WERI-Rb-1 (cell line): ENCODE results near the gene DNAJC21.
"Not testable (repeated sequence)": the region's sequence is repeated elsewhere in the genome, so short reads cannot be mapped to it uniquely, and the experiment has no call there.

ENCODE experiments used
- DNase-seq: peaks from one replicate; pipeline ENCODE4 v3.0.0-alpha.2; 2020
- H3K27ac ChIP-seq: fragments of 250-450 bp; sonication (Bioruptor Pico); 2 replicates; pipeline ENCODE4 v1.5.1; 2020; ENCODE audit warnings: mild to moderate bottlenecking, moderate library complexity
- H3K27me3 ChIP-seq: fragments of 250-450 bp; sonication (Bioruptor Pico); 2 replicates; pipeline ENCODE4 v1.5.1; 2021; ENCODE audit warnings: mild to moderate bottlenecking, low read depth, moderate library complexity; ENCODE audit not compliant: insufficient read depth, severe bottlenecking
- H3K36me3 ChIP-seq: fragments of 250-450 bp; sonication (Bioruptor Pico); 2 replicates; pipeline ENCODE4 v1.5.1; 2020; ENCODE audit warnings: mild to moderate bottlenecking, moderate library complexity
- H3K4me3 ChIP-seq: 2 replicates; pipeline ENCODE4 v1.5.1; 2011; ENCODE audit warnings: low read depth, mild to moderate bottlenecking, control low read depth, low read length
- H3K9me3 ChIP-seq: fragments of 250-450 bp; sonication (Bioruptor Pico); 2 replicates; pipeline ENCODE4 v1.5.1; 2021; ENCODE audit warnings: mild to moderate bottlenecking, moderate library complexity; ENCODE audit not compliant: severe bottlenecking
- CTCF ChIP-seq: IDR thresholded peaks from 2 replicates; pipeline ENCODE4 v1.5.1; 2011; ENCODE audit warnings: low read depth, mild to moderate bottlenecking, control low read depth, inconsistent platforms, low read length

Gene DNAJC21

DNA sequence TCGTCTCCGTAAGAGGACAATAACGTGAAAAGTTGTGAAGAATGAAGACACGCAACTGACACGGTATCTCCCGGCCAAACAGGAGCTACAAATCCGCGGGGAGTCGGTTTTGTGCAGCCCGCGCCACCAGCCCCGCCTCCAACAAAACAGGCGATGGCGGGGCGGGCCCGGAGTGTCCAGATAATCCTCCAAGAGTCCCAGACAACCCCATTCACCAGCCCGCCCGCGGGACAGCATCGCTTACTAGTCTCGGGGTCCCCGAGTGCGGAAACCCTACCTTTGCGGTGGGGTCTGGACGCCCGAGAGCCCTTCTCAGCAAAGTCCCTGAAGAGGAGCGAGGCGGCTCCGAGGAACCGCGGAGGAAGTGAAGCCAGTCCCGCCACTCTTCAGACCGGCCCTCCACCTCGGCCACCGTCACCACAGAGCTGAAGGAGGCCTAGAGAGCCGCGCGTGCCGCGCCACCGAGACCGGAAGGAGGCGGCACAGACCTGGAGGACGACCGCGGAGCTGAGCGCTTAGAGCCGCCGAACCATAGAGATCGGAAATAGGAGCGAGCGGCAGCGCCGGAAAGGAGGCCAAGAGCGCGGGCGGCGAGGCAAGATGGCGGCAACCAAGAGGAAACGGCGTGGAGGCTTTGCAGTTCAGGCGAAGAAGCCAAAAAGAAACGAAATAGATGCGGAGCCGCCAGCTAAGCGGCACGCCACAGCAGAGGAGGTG lies 14.1 kb upstream of the DNAJC21 start, which contains the start of the genes BRIX1 and RAD1:
BRIX1 (plus strand) TSS at position 573 of the 717 bp plus-strand sequence; CDS start at position 601, 28 bp downstream.
RAD1 (minus strand) TSS at position 366 of the 717 bp plus-strand sequence. CDS start 612 bp downstream, outside the sequence.
- no peak for TF ChIP-seq CTCF
- peak within 1 kb of the TSS; percentile 98 for H3K4me3 ChIP-seq
- H3K9me3 ChIP-seq = no peaks in the 10 kb centered on the region
- H3K27ac ChIP-seq = peak within 1 kb of the TSS; percentile 97
- peaks cover 67% of the 10 kb centered on the region for H3K36me3 ChIP-seq
- H3K27me3 ChIP-seq = no peaks in the 10 kb centered on the region
- DNase-seq = peak; percentile 98

DNA sequence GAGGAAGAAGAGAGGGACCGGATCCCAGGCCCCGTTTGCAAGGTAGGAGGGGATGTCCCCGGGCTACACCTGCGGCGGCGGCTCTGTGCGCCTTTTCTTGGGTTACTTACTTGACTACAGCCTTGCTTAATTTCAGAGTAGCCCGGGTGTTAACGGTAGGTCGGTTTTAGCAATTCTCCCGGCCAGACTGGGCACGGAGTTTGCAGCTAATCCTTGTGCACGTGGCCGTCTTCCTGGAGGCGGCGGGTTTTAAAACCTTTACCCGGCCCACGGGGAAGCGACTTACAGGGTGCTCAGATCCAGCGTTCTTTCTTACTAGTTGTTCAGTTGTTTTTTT lies 13.5 kb upstream of the DNAJC21 start:
- DNase-seq = peak; percentile 21
- Histone ChIP-seq H3K36me3 (peaks cover 66% of the 10 kb centered on the region), H3K27ac (peak overlapping the region; percentile 97), H3K27me3 (no peaks in the 10 kb centered on the region), H3K4me3 (peak overlapping the region; percentile 98), H3K9me3 (no peaks in the 10 kb centered on the region)
- TF ChIP-seq CTCF = no peak

GRCh38 chr5:34916518-34916917 lies 12.8 kb upstream of the DNAJC21 start:
- Histone ChIP-seq H3K36me3 (peaks cover 66% of the 10 kb centered on the region), H3K27ac (peak overlapping the region; percentile 97)
- no peak for TF ChIP-seq CTCF

DNA sequence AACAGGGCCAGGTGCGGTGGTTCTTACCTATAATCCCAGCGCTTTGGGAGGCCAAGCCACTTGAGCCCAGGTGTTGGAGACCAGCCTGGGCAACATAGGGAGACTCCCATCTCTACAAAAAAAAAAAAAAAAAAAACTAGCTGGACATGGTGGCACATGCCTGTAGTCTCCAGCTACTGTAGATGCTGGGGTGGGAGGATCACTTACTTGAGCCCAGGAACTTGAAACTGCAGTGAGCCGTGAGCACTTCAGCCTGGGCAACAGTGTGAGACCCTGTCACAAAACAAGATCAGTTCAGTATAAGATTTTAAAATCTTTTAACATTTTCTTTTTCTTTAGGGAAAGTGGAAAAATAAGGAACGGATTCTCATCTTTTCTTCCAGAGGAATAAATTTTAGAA lies 11.3 kb upstream of the DNAJC21 start:
- no peak for TF ChIP-seq CTCF
- no peak overlapping the region for H3K4me3 ChIP-seq
- peaks cover 66% of the 10 kb centered on the region for H3K36me3 ChIP-seq
- no peak for DNase-seq
- no peak overlapping the region for H3K27ac ChIP-seq
- no peaks in the 10 kb centered on the region for H3K27me3 ChIP-seq
- H3K9me3 ChIP-seq = no peaks in the 10 kb centered on the region

More at GRCh38 chr5:34916518-34916917, 12.8 kb upstream of the DNAJC21 start:
- Histone ChIP-seq H3K4me3 (peak overlapping the region; percentile 98), H3K9me3 (no peaks in the 10 kb centered on the region), H3K27me3 (no peaks in the 10 kb centered on the region)
- no peak for DNase-seq

DNA sequence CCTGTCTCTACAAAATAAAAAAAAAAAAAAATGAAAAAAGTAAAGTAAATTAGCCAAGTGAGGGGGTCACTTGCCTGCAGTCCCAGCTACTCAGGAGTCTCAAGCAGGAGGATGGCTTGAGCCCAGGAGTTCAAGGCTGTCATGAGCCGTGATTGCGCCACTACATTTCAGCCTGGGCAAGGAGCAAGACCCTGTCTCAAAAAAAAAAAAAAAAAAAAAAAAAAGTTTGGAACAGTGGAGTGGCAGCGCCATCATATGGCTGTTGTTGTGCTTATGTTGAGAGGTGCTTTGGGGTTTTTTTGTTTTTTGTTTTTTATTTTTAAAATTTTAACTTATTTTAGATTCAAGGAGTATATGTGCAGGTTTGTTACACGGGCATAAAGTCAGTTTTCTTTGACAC lies 10.3 kb upstream of the DNAJC21 start:
- DNase-seq = no peak
- Histone ChIP-seq H3K27me3 (no peaks in the 10 kb centered on the region), H3K27ac (no peak overlapping the region), H3K9me3 (no peaks in the 10 kb centered on the region), H3K4me3 (no peak overlapping the region), H3K36me3 (peaks cover 67% of the 10 kb centered on the region)
- TF ChIP-seq CTCF = no peak

GRCh38 chr5:34923256-34923655 lies 6.1 kb upstream of the DNAJC21 start:
- H3K4me3 ChIP-seq, H3K27me3 ChIP-seq, H3K27ac ChIP-seq, H3K9me3 ChIP-seq, DNase-seq: not testable (repeated sequence)
- peaks cover 87% of the 10 kb centered on the region for H3K36me3 ChIP-seq
